Effector CD8-positive, alpha-beta T cell (primary cell): Measurements from ENCODE around the gene SLC39A12.
"Not testable (repeated sequence)": the region's sequence is repeated elsewhere in the genome, so short reads cannot be mapped to it uniquely, and the experiment has no call there.

Experiments used
- DNase-seq: peaks from one replicate; lab custom pipeline; 2025; lab: John Stamatoyannopoulos, UW
- total RNA-seq, 4 experiments: gene quantifications; one replicate each; lab custom pipeline; 2026; lab: John Stamatoyannopoulos, UW

The SLC39A12 gene
- 0 to 0.18 (median 0) reads per million in 4 experiments for total RNA-seq

DNA sequence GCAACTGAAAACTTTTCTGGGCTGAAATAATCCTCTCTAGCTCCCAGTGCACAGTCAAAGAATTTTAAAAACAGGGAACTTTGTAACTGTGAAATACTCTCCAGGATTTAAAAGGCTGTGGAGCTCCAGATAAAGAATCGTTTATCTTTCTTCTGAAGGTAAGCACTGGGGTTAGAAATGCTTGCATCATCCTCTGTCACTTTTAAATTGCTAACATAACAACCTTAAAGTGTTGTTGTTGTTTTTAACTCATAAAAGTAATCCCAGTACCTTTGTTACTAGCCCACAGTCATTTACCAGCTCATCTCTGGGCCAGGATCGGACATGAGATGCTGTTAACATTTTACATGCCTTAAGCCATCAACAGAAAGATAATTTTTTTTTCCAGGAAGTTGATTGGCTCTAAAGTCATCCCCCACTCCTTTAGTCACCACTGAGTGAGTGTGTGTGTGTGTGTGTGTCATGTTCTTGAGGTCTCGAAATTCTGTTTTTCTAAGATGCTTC is at the start of gene SLC39A12:
Gene SLC39A12, plus strand, starts transcription at position 51 of the 504 bp plus-strand sequence. CDS start 1,359 bp downstream, outside the sequence.
- DNase-seq = no peak

DNA sequence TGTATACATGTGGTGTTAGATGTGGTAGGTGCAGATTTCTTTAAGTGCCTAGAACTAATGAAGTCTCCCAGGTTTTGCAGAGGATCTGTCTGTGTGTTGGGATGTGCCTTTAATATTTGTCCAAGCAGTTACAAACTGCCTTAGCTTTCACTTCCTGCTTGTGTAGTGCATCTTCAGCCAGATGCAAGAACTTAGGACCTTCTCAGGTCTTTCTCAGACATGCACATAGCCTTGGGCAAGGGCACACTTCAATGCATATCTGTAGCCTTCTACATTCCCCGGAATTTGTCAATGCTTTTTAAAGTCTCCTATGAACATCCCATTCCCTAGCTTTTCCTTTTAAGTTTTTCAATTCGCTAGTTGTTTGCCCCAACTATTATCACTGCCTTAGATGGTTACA is 47.2 kb upstream of the SLC39A12 start:
- no peak for DNase-seq

GRCh38 chr10:17905491-17905890 is 46.2 kb upstream of the SLC39A12 start:
- DNase-seq = no peak

GRCh38 chr10:17906002-17906401 is 45.7 kb upstream of the SLC39A12 start:
- DNase-seq = no peak

DNA sequence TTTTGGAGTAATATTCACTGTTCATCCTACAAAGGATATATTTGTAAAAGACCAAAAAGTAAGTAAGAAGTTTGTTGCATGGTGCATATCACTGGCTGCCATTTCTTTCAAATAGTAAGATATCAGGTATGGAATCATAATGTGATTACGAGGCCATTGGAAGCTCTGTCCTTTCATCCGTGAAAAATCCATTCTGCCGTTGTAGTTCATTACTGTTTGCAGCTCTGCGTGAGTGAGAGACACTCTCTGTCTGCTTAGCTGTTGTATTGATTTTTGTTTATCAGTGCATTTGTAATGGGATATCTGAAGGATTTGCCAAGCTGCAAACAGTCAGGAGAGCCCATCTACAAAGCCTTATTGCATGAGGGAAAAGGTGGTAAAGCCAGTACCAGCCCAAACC is 44.1 kb upstream of the SLC39A12 start:
- DNase-seq = no peak

GRCh38 chr10:17910125-17910789 is 41.5 kb upstream of the SLC39A12 start:
- DNase-seq = no peak

GRCh38 chr10:17912754-17913153 is 39.0 kb upstream of the SLC39A12 start:
- DNase-seq = no peak

GRCh38 chr10:17913604-17914003 is 38.1 kb upstream of the SLC39A12 start:
- DNase-seq = no peak

- DNase-seq = no peak
These were observed 37.3 kb upstream of the SLC39A12 start for GRCh38 chr10:17914169-17915045.

DNA sequence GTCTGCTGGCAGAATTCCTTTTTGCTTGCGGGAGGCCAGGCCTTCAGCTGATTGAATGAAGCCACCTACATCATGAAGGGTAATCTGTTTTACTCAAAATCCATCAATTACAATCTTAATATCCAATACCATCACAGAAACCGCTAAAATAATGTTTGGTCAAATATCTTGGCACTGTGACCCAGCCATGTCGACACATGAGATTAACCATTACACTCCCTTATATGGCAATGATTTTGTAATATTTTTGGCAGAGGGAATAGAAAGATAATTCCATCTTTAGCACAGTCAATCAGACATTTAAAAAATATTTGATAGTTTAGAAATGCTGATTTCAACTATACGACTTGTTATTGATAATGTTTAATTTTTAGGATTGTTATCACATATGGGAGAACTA is 36.5 kb upstream of the SLC39A12 start:
- no peak for DNase-seq

DNA sequence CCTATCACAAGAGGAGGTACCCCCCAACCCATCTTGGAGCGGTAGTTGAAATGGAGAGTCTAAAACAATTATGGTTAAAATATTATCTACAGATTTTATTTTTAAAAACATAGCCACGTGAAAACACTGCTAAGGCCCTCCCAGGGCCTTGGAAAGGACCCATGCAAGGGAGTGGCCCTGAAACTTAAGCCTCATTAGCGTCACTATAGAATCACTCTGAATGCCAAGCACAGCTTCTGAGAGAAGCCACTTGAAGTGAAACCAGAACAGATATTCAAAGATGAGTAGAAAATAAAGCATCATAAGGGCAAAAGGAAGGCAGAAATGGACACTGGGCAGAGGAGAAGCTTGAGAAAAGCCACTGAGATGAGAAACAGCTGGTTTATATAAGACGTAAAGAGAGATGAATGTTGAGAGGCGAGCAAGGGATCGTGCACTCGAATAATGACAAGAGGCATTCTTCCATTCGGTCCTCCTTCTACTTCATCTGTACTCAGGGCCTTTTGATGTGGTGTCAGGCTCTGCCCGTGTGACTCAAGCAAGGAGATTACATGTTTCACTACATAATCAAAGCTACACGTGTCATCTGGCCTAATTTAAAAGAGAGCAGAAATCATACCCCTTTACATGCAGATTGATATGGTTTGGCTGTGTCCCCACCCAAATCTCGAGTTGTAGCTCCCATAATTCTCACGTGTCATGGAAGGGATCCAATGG is 33.4 kb upstream of the SLC39A12 start:
- DNase-seq = no peak

DNA sequence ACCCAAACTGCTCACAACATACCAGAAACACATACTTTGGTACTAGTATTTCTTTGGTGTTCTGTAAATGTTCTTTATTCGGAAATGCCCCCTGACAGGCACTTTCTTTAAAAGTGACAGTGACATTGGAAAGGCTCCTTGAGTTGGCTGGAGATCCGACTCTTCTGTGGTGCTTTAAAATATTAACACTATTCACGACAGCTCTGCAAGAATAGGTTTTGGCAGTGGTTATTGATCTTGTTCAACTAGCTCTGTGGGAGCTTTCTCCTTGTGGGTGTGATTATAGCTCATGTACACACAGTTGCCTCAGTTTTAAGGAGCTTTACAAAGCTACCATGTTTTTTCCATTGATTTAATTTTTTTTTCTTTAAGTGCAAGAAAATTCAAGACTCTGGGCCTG is 30.3 kb upstream of the SLC39A12 start:
- DNase-seq = no peak

DNA sequence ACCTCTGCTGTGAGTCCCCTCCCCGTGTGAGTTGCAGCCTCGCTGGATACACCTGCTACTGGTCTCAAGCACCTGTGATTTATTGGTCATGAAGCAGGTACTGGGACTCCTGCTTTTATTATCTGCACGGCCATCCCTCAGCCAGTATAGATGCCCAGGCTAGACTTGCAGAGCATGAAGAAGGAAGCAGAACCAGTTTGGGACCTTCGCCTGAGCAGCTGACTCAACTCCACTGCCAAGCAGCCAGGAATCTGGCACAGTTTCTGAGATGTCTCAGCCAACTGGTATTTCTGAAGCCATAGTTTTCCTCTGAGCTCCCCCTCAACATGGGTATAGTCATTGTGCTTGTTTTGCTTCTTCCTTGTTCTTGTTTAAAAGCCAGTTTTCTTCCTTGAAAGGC is 28.0 kb upstream of the SLC39A12 start:
- no peak for DNase-seq

GRCh38 chr10:17943033-17943745 is 8.5 kb upstream of the SLC39A12 start:
- no peak for DNase-seq

DNA sequence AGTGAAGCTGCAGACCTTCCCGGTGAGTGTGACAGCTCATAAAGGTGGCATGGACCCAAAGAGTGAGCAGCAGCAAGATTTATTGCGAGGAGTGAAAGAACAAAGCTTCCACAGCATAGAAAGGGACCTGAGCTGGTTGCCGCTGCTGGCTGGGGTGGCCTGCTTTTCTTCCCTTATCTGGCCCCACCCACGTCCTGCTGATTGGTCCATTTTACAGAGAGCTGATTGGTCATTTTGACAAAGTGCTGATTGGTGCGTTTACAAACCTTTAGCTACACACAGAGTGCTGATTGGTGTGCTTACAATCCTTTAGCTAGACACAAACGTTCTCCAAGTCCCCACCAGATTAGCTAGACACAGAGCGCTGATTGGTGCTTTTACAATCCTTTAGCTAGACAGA is 1.4 kb upstream of the SLC39A12 start:
- DNase-seq = not testable (repeated sequence)

GRCh38 chr10:17950726-17951125 is 992 bp upstream of the SLC39A12 start:
- no peak for DNase-seq

DNA sequence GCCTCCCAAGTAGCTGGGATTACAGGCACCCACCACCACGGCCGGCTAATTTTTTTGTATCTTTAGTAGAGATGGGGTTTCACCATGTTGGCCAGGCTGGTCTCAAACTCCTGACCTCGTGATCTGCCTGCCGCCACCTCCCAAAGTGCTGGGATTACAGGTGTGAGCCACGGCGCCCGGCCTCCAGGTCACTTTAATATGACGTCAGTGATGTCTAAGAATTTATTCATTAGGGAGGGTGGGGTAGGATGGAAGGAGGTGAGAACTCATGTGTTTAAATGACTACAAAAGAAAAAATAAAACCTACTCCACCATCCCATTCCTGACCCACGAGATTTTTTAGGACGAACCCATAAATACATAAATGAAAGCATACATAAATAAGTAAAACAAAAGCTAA is 2.7 kb downstream of the SLC39A12 start:
- DNase-seq = not testable (repeated sequence)

- DNase-seq = no peak
These were observed 3.1 kb downstream of the SLC39A12 start for GRCh38 chr10:17954861-17955260.

DNA sequence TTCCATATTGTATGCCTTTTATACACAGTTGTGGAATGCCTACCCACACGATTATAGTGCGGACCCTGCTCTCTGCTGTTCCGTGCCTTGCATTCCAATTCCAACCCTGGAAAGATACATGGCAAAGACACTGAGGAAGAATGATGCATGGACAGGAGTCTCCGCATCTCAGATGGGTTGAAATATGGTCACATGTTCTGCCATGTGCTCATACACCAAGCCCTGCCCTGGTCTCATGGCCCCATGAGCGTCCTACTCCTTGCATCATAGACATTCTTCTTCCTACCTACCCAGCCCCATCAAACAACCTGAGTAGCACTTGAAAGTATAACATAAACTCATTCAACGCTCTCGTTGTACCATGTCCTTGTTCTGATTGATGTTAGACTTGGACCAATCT is 6.3 kb downstream of the SLC39A12 start:
- DNase-seq = no peak

DNA sequence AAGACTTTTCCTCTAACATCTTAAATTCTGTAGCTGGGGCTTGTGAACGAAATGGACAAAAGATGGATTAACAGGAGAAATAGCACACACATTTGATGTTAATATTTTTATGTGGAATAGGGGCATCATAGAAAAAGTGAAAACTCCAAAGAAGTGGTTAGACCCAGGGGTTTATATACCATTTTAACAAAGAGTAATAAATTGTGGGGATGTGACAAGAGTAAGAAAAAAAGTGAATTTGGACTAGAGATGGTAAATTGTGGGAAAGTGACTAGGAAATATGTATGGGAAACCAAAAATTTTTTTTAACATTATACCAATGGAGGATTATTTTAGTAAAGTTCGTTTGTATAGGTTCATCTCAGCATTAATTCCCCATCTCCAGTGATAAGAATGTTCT is 8.2 kb downstream of the SLC39A12 start:
- no peak for DNase-seq

DNA sequence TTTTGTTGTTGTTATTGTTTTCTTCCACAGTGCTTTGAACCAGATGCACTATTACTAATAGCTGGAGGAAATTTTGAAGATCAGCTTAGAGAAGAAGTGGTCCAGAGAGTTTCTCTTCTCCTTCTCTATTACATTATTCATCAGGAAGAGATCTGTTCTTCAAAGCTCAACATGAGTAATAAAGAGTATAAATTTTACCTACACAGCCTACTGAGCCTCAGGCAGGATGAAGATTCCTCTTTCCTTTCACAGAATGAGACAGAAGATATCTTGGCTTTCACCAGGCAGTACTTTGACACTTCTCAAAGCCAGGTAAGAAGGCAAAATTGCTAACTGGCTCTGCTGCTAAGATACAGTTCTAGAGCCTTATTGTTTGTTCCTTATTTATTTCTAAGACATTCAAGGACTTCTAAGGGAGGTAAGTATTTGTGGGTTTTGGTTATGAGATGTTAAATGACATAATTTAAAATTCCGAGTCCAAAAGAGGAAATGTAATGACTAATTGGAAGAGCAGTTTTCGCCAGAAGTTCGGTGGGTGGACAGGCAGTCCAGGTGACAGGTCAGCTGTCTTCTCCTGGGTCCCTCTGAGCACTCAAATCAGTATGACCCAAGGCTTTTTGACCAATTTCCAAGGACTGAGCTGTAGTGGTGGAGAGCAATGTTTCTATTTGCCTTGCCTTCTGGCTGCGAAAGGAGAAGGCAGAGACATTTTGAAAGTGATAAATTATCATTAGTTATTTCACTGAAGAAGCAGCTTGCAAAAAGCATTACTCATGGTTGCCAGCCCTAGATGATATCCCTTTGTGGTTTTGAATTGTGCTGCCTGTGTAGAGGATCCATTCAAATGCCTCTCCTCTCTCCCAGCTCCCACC is 10.1 kb downstream of the SLC39A12 start:
- no peak for DNase-seq
